Measurements from ENCODE around the gene SCUBE1. TPM values are rescaled to one million over a fixed set of nuclear protein-coding genes. Genes with fewer than 3 reads are reported as not detected.

Gene SCUBE1
- total RNA-seq, 2 donors from 2014 or later, result 0.04 to 0.16 TPM

DNA sequence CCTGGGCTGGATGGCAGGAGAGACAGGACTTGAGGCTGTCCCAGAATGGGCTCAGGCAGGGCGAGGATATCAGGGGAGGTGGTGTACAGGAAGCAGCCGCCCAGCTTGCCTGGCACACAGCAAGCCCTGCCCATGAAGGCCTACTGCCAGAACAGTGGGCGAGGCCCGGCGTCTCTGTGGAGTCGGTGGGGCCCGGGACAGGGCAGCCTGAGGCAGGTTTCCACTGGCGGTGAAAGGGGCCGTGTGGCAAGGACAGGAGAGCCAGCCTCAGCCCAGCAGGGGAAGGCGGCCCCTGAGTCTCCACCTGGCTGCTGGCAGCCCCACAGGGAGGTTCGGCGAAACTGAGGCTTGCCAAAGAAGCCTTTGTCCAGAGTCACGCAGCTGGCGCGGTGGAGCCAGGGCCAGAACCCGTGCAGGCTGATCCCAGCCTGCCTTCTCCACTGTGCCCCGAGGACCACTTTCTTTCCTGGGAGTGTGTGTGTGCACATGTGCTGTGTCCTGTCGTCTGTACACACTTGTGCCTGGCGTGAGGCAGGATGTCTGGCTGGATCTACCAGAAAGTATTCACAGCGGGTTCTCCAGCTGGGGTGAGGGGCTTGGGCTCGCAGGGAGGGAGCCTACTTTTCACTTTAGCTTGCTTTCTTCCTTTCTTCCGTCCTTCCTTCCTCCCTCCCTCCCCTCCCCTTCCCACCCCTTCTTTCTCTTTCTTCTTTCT is 190.7 kb downstream of the SCUBE1 start:
- Histone ChIP-seq H3K27me3 (no peaks in the 10 kb centered on the region), H3K9me3 (no peaks in the 10 kb centered on the region), H3K36me3 (no peaks in the 10 kb centered on the region), H3K4me3 (peak overlapping the region; percentile 64 to 96), H3K4me1 (peaks cover 0 to 36% of the 10 kb centered on the region in 2 donors), H3K27ac (peak overlapping the region; percentile 86 to 93)
- TF ChIP-seq, protein P1, sequence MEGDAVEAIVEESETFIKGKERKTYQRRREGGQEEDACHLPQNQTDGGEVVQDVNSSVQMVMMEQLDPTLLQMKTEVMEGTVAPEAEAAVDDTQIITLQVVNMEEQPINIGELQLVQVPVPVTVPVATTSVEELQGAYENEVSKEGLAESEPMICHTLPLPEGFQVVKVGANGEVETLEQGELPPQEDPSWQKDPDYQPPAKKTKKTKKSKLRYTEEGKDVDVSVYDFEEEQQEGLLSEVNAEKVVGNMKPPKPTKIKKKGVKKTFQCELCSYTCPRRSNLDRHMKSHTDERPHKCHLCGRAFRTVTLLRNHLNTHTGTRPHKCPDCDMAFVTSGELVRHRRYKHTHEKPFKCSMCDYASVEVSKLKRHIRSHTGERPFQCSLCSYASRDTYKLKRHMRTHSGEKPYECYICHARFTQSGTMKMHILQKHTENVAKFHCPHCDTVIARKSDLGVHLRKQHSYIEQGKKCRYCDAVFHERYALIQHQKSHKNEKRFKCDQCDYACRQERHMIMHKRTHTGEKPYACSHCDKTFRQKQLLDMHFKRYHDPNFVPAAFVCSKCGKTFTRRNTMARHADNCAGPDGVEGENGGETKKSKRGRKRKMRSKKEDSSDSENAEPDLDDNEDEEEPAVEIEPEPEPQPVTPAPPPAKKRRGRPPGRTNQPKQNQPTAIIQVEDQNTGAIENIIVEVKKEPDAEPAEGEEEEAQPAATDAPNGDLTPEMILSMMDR (IDR thresholded peaks at IDR 0.05), result no peak
- DNase-seq (ENCODE audit: low spot score), result peak; percentile 80

DNA sequence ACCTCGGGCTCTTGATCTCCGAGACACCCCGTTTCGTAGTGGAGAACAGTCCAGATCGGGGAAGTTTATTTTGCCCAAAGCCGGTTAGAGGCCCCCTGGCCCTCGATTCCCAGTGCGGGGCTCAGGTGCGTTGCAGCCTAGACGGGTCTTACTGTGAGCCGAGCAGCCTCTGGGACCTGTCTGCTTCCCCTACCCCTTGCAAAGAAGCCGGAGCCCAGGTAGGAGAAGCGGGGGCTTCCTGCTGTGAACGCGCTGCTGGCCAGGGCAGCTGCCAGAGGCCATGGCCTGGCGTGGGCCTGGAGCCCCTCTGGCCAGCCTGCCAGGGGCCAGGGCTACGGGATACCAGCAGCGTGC is 191.2 kb downstream of the SCUBE1 start:
- Histone ChIP-seq H3K27me3 (no peaks in the 10 kb centered on the region), H3K9me3 (no peaks in the 10 kb centered on the region), H3K36me3 (no peaks in the 10 kb centered on the region), H3K27ac (peak overlapping the region; percentile 86 to 93), H3K4me3 (peak overlapping the region; percentile 64 to 96), H3K4me1 (peaks cover 0 to 36% of the 10 kb centered on the region in 2 donors)
- TF ChIP-seq, protein P1 (IDR thresholded peaks at IDR 0.05), result no peak
- DNase-seq (ENCODE audit: low spot score), result no peak

DNA sequence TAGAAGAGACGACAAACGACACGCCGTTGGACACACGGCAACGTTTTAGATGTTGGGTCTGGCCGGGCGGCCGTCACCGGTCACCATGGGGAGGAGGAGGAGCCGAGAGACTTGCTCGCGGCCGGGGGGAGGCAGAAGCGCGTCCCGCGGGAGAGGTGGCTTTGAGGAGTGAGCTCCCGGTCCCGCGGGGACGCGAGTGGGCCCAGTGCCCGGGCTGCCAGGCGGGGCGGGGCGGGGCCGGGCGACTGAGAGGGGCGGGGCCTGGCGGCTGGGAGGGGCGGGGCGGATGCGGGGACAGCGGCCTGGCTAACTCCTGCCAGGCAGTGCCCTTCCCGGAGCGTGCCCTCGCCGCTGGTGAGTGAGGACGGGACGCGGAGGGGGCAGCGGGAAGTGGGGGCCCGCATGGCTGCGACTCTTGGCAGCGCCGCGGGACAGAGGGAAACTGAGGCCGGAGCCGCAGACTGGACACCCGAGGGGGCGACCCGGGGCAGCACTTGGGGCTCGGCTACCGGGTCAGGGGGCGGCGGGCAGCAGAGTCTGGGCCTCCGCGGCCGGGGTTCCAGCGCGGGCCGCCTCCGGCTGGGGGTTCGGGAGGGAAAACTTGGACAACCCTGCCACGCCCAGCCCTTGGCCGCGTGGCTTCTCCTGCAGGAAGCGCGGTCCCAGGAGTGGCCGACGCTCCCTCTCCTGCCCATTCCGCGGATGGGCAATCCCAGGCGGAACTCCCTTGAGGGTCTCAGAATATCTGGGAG is 191.7 kb downstream of the SCUBE1 start, which contains the start of gene TSPO:
TSS of gene TSPO (plus strand) at position 309 of the 752 bp plus-strand sequence. CDS start 7,680 bp downstream, outside the sequence.
- H3K27me3 ChIP-seq, result no peaks in the 10 kb centered on the region
- peaks cover 0 to 36% of the 10 kb centered on the region in 2 donors for H3K4me1 ChIP-seq
- H3K36me3 ChIP-seq, result no peaks in the 10 kb centered on the region
- no peaks in the 10 kb centered on the region for H3K9me3 ChIP-seq
- TF ChIP-seq, protein P1 (IDR thresholded peaks at IDR 0.05), result no peak
- H3K4me3 ChIP-seq, result peak within 1 kb of the TSS; percentile 64 to 96
- peak within 1 kb of the TSS; percentile 86 to 93 for H3K27ac ChIP-seq
- DNase-seq (ENCODE audit: low spot score), result peak; percentile 78

DNA sequence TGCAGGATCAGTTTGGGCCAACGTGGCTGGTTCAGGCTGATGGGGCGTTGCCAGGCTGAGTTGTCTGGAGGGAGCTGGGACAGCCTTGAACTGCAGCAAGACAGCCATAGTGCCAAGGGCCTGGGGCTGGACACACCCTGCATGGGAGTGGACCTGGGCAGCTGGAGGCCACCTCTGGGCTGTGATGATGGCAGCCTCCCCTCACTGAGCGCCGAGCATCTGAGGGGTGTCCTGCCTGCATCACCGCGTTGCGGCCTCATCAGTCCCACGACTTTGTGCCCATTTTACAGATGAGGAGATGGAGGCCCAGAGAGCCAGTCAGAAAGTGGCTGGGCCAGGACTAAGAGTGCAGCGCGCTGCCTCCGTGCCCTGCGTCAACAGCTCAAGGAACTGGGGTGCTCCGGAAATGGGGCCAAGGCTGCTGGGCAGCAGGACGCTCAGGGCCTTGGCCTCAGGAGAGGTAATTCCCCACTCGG is 192.4 kb downstream of the SCUBE1 start:
- Histone ChIP-seq H3K27me3 (no peaks in the 10 kb centered on the region), H3K36me3 (no peaks in the 10 kb centered on the region), H3K4me1 (peaks cover 0 to 33% of the 10 kb centered on the region in 2 donors), H3K27ac (peak overlapping the region; percentile 86 to 93), H3K9me3 (no peaks in the 10 kb centered on the region), H3K4me3 (peak overlapping the region; percentile 64 to 96)
- no peak for DNase-seq (ENCODE audit: low spot score)
- TF ChIP-seq, protein P1 (IDR thresholded peaks at IDR 0.05), result no peak

DNA sequence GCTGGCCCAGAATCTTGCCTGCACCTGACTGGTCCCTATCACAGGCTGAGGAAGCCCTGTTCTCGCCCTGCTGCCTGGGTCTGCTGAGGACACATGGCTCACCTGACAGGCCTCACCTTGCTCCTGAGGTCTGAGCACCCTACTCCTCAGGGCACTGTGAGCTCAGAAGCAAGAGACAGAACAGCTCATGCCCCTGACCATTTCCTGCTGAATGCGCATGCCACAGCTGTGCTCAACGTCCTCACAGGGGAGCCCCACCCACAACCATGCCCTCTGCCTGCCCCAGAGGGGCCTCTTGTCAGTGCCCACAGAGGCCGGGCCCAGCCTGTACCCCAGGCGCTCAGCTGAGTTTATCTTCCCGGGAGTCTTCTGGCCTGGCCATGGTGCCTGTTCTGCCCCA is 194.6 kb downstream of the SCUBE1 start:
- no peak for DNase-seq (ENCODE audit: low spot score)
- TF ChIP-seq, protein P1 (IDR thresholded peaks at IDR 0.05), result no peak
- no peaks in the 10 kb centered on the region for H3K36me3 ChIP-seq
- no peak overlapping the region for H3K27ac ChIP-seq
- peaks cover 0 to 23% of the 10 kb centered on the region in 2 donors for H3K4me1 ChIP-seq
- H3K27me3 ChIP-seq, result no peaks in the 10 kb centered on the region
- no peak overlapping the region for H3K4me3 ChIP-seq
- H3K9me3 ChIP-seq, result no peaks in the 10 kb centered on the region

Measured in right atrium auricular region (tissue), 2 donors.